EH (cell line): ENCODE results near the gene ZMYND15.

Experiments used
- DNase-seq: peaks from one replicate; pipeline ENCODE4 v3.0.0-alpha.2; 2015; ENCODE audit warnings: low read depth

ZMYND15 gene

GRCh38 chr17:4715063-4715744 is 24.4 kb upstream of the ZMYND15 start:
- DNase-seq: no peak

GRCh38 chr17:4716081-4716480 is 23.6 kb upstream of the ZMYND15 start:
- no peak for DNase-seq

- no peak for DNase-seq
Observed at GRCh38 chr17:4717791-4718190, 21.8 kb upstream of the ZMYND15 start.

- no peak for DNase-seq
Observed at GRCh38 chr17:4718276-4718675, 21.4 kb upstream of the ZMYND15 start.

GRCh38 chr17:4719146-4719545 is 20.5 kb upstream of the ZMYND15 start:
- DNase-seq: no peak

GRCh38 chr17:4719684-4720221 is 19.9 kb upstream of the ZMYND15 start:
- no peak for DNase-seq

GRCh38 chr17:4720787-4721186 is 18.8 kb upstream of the ZMYND15 start:
- DNase-seq: no peak

GRCh38 chr17:4721203-4722135 is 18.2 kb upstream of the ZMYND15 start:
- peak; percentile 43 for DNase-seq

GRCh38 chr17:4722678-4723240 is 16.9 kb upstream of the ZMYND15 start:
- no peak for DNase-seq

GRCh38 chr17:4724650-4725049 is 15.0 kb upstream of the ZMYND15 start:
- DNase-seq: no peak

GRCh38 chr17:4725646-4726310 is 13.9 kb upstream of the ZMYND15 start:
- DNase-seq: no peak

- no peak for DNase-seq
Observed at GRCh38 chr17:4728124-4728523, 11.5 kb upstream of the ZMYND15 start.

- DNase-seq: no peak
Observed at GRCh38 chr17:4733073-4733531, 6.5 kb upstream of the ZMYND15 start.

- no peak for DNase-seq
Observed at GRCh38 chr17:4734857-4735475, 4.7 kb upstream of the ZMYND15 start.

- DNase-seq: no peak
Observed at GRCh38 chr17:4735876-4736651, 3.6 kb upstream of the ZMYND15 start.

- DNase-seq: no peak
Observed at GRCh38 chr17:4738136-4739121, 1.2 kb upstream of the ZMYND15 start.

- no peak for DNase-seq
Observed at GRCh38 chr17:4740025-4740351, 355 bp downstream of the ZMYND15 start.

- DNase-seq: no peak
Observed at GRCh38 chr17:4740584-4740983, 951 bp downstream of the ZMYND15 start.

GRCh38 chr17:4741544-4741943 is 1.9 kb downstream of the ZMYND15 start:
- no peak for DNase-seq

GRCh38 chr17:4742133-4742532 is 2.5 kb downstream of the ZMYND15 start:
- no peak for DNase-seq
